Measurements from ENCODE around the gene NTRK3.
A peak's percentile ranks its signal among the peaks of the same experiment; 100 is the strongest.

The NTRK3 gene

GRCh38 chr15:88257311-88258092, 963 bp upstream of the NTRK3 start:
- H3K9me3 ChIP-seq (ENCODE audit: control insufficient read depth, insufficient read depth, low read length) = no peaks in the 10 kb centered on the region
- H3K4me1 ChIP-seq (ENCODE audit: control insufficient read depth, insufficient read depth, low read length) = 0 out of 2 replicates have a peak, but pooled peaks cover 4% of the 10 kb centered on the region
- no peaks in the 10 kb centered on the region for H3K36me3 ChIP-seq (ENCODE audit: control insufficient read depth, insufficient read depth, low read length)
- peak overlapping the region; percentile 73 for H3K4me3 ChIP-seq (ENCODE audit: low read depth, low read length)
- H3K27ac ChIP-seq (ENCODE audit: low read depth, low read length) = no peak overlapping the region
- H3K9ac ChIP-seq (ENCODE audit: low read depth, low read length) = peak overlapping the region; percentile 64
- H3K27me3 ChIP-seq (ENCODE audit: control insufficient read depth, insufficient read depth, low read length) = peaks cover 51% of the 10 kb centered on the region

GRCh38 chr15:88255484-88256278, 858 bp downstream of the NTRK3 start:
- Histone ChIP-seq H3K4me1 (ENCODE audit: control insufficient read depth, insufficient read depth, low read length) (0 out of 2 replicates have a peak, but pooled peaks cover 4% of the 10 kb centered on the region), H3K9ac (ENCODE audit: low read depth, low read length) (no peak overlapping the region), H3K4me3 (ENCODE audit: low read depth, low read length) (peak overlapping the region; percentile 55), H3K9me3 (ENCODE audit: control insufficient read depth, insufficient read depth, low read length) (no peaks in the 10 kb centered on the region), H3K27me3 (ENCODE audit: control insufficient read depth, insufficient read depth, low read length) (peaks cover 52% of the 10 kb centered on the region), H3K36me3 (ENCODE audit: control insufficient read depth, insufficient read depth, low read length) (no peaks in the 10 kb centered on the region), H3K27ac (ENCODE audit: low read depth, low read length) (no peak overlapping the region)

- H3K4me3 ChIP-seq (ENCODE audit: low read depth, low read length) = peak overlapping the region; percentile 55
- 0 out of 2 replicates have a peak, but pooled peaks cover 4% of the 10 kb centered on the region for H3K4me1 ChIP-seq (ENCODE audit: control insufficient read depth, insufficient read depth, low read length)
- no peak overlapping the region for H3K27ac ChIP-seq (ENCODE audit: low read depth, low read length)
- peaks cover 52% of the 10 kb centered on the region for H3K27me3 ChIP-seq (ENCODE audit: control insufficient read depth, insufficient read depth, low read length)
- H3K9ac ChIP-seq (ENCODE audit: low read depth, low read length) = no peak overlapping the region
- H3K9me3 ChIP-seq (ENCODE audit: control insufficient read depth, insufficient read depth, low read length) = no peaks in the 10 kb centered on the region
- H3K36me3 ChIP-seq (ENCODE audit: control insufficient read depth, insufficient read depth, low read length) = no peaks in the 10 kb centered on the region
These were observed 1.5 kb downstream of the NTRK3 start for GRCh38 chr15:88255087-88255483.

DNA sequence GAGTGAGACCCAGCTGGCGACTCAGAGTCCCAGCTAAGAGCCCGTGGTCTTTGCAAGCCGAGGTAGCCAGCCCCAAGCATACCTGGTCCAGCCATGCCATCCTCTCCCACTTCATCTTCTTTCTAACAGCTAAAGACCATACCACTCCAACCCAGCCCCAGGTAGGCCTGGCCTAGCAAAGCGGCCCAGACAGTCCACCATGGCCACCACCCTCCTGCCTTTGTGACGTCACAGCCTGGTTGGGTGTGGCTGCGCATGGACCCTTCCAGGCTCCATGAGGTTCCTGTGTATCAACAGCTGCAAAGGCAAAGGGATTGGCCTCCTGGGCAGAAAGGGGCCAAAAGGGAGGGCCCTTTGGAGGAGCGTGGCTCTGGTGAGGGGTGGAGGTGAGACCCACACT, 4.1 kb downstream of the NTRK3 start:
- H3K36me3 ChIP-seq (ENCODE audit: control insufficient read depth, insufficient read depth, low read length) = no peaks in the 10 kb centered on the region
- H3K27me3 ChIP-seq (ENCODE audit: control insufficient read depth, insufficient read depth, low read length) = peaks cover 54% of the 10 kb centered on the region
- no peak overlapping the region for H3K9ac ChIP-seq (ENCODE audit: low read depth, low read length)
- H3K9me3 ChIP-seq (ENCODE audit: control insufficient read depth, insufficient read depth, low read length) = no peaks in the 10 kb centered on the region
- 0 out of 2 replicates have a peak, but pooled peaks cover 4% of the 10 kb centered on the region for H3K4me1 ChIP-seq (ENCODE audit: control insufficient read depth, insufficient read depth, low read length)
- no peak overlapping the region for H3K27ac ChIP-seq (ENCODE audit: low read depth, low read length)
- H3K4me3 ChIP-seq (ENCODE audit: low read depth, low read length) = no peak overlapping the region

DNA sequence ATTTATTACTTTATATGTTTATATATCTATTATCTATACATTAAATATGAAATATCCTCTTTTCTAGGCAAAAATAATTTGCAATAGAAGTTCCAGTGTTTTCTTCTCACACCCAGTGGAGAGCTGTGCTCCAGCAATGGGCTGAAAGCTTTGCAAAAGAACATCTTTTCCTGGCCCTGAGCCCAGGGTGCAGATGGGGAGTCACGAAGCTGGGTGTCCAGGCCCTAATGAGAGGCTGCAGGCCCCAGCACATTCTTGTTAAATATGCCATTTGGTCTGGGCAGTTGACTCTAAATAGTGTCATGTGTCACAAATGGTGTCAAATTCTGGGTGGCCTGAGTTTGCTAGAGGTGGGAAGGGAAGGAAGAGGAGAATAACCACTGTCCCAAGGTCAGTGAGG, 5.7 kb downstream of the NTRK3 start:
- H3K27ac ChIP-seq (ENCODE audit: low read depth, low read length) = no peak overlapping the region
- peaks cover 44% of the 10 kb centered on the region for H3K27me3 ChIP-seq (ENCODE audit: control insufficient read depth, insufficient read depth, low read length)
- H3K4me1 ChIP-seq (ENCODE audit: control insufficient read depth, insufficient read depth, low read length) = 0 out of 2 replicates have a peak, but pooled peaks cover 9% of the 10 kb centered on the region
- H3K9ac ChIP-seq (ENCODE audit: low read depth, low read length) = no peak overlapping the region
- no peaks in the 10 kb centered on the region for H3K36me3 ChIP-seq (ENCODE audit: control insufficient read depth, insufficient read depth, low read length)
- no peaks in the 10 kb centered on the region for H3K9me3 ChIP-seq (ENCODE audit: control insufficient read depth, insufficient read depth, low read length)
- H3K4me3 ChIP-seq (ENCODE audit: low read depth, low read length) = no peak overlapping the region

DNA sequence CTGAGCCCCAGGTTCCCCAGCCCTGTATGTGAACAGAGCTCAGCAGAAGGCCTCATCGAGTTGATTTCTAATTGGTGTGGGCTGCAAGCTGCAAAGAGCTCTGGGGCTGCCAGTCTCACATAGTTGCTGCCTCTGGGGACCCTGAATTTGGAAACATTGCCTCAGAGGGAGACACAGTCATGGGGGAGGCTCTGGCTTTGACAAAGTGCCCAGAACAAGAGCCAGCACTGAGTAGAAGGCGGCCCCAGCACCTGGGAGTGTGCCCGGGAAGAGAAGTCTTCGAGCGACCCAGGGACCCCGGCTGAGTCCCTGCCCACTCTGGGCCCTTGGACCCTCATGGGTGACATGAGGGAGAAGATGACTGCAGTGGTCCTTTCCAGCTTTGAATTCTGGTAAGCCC, 7.3 kb downstream of the NTRK3 start:
- Histone ChIP-seq H3K27me3 (ENCODE audit: control insufficient read depth, insufficient read depth, low read length) (peaks cover 28% of the 10 kb centered on the region), H3K4me3 (ENCODE audit: low read depth, low read length) (no peak overlapping the region)

GRCh38 chr15:88247914-88248313, 8.6 kb downstream of the NTRK3 start:
- no peak overlapping the region for H3K4me3 ChIP-seq (ENCODE audit: low read depth, low read length)
- no peaks in the 10 kb centered on the region for H3K9me3 ChIP-seq (ENCODE audit: control insufficient read depth, insufficient read depth, low read length)
- H3K4me1 ChIP-seq (ENCODE audit: control insufficient read depth, insufficient read depth, low read length) = 0 out of 2 replicates have a peak, but pooled peaks cover 5% of the 10 kb centered on the region
- no peak overlapping the region for H3K9ac ChIP-seq (ENCODE audit: low read depth, low read length)
- no peak overlapping the region for H3K27ac ChIP-seq (ENCODE audit: low read depth, low read length)
- H3K36me3 ChIP-seq (ENCODE audit: control insufficient read depth, insufficient read depth, low read length) = no peaks in the 10 kb centered on the region
- H3K27me3 ChIP-seq (ENCODE audit: control insufficient read depth, insufficient read depth, low read length) = peaks cover 15% of the 10 kb centered on the region

More for the DNA sequence above, 7.3 kb downstream of the NTRK3 start:
- Histone ChIP-seq H3K9ac (ENCODE audit: low read depth, low read length) (no peak overlapping the region), H3K27ac (ENCODE audit: low read depth, low read length) (no peak overlapping the region), H3K4me1 (ENCODE audit: control insufficient read depth, insufficient read depth, low read length) (0 out of 2 replicates have a peak, but pooled peaks cover 5% of the 10 kb centered on the region), H3K36me3 (ENCODE audit: control insufficient read depth, insufficient read depth, low read length) (no peaks in the 10 kb centered on the region), H3K9me3 (ENCODE audit: control insufficient read depth, insufficient read depth, low read length) (no peaks in the 10 kb centered on the region)

- no peak overlapping the region for H3K9ac ChIP-seq (ENCODE audit: low read depth, low read length)
- H3K4me3 ChIP-seq (ENCODE audit: low read depth, low read length) = peak overlapping the region; percentile 41; the same call in 1 of the 2 replicates
- no peak overlapping the region for H3K27ac ChIP-seq (ENCODE audit: low read depth, low read length)
- no peaks in the 10 kb centered on the region for H3K9me3 ChIP-seq (ENCODE audit: control insufficient read depth, insufficient read depth, low read length)
- no peaks in the 10 kb centered on the region for H3K36me3 ChIP-seq (ENCODE audit: control insufficient read depth, insufficient read depth, low read length)
- H3K4me1 ChIP-seq (ENCODE audit: control insufficient read depth, insufficient read depth, low read length) = 0 out of 2 replicates have a peak, but pooled peaks cover 5% of the 10 kb centered on the region
- peaks cover 10% of the 10 kb centered on the region; the same call in 1 of the 2 replicates for H3K27me3 ChIP-seq (ENCODE audit: control insufficient read depth, insufficient read depth, low read length)
These were observed 9.7 kb downstream of the NTRK3 start for GRCh38 chr15:88246666-88247446.

- Histone ChIP-seq H3K27me3 (ENCODE audit: control insufficient read depth, insufficient read depth, low read length) (peaks cover 10% of the 10 kb centered on the region; the same call in 1 of the 2 replicates), H3K27ac (ENCODE audit: low read depth, low read length) (no peak overlapping the region), H3K4me3 (ENCODE audit: low read depth, low read length) (no peak overlapping the region), H3K9me3 (ENCODE audit: control insufficient read depth, insufficient read depth, low read length) (no peaks in the 10 kb centered on the region), H3K36me3 (ENCODE audit: control insufficient read depth, insufficient read depth, low read length) (no peaks in the 10 kb centered on the region), H3K4me1 (ENCODE audit: control insufficient read depth, insufficient read depth, low read length) (0 out of 2 replicates have a peak, but pooled peaks cover 5% of the 10 kb centered on the region), H3K9ac (ENCODE audit: low read depth, low read length) (no peak overlapping the region)
These were observed 10.5 kb downstream of the NTRK3 start for GRCh38 chr15:88246081-88246480.

GRCh38 chr15:88243895-88244787, 12.4 kb downstream of the NTRK3 start:
- H3K27ac ChIP-seq (ENCODE audit: low read depth, low read length) = no peak overlapping the region
- H3K9me3 ChIP-seq (ENCODE audit: control insufficient read depth, insufficient read depth, low read length) = no peaks in the 10 kb centered on the region
- H3K9ac ChIP-seq (ENCODE audit: low read depth, low read length) = no peak overlapping the region
- 0 out of 2 replicates have a peak, but pooled peaks cover 5% of the 10 kb centered on the region for H3K4me1 ChIP-seq (ENCODE audit: control insufficient read depth, insufficient read depth, low read length)
- no peaks in the 10 kb centered on the region for H3K36me3 ChIP-seq (ENCODE audit: control insufficient read depth, insufficient read depth, low read length)
- H3K4me3 ChIP-seq (ENCODE audit: low read depth, low read length) = no peak overlapping the region
- H3K27me3 ChIP-seq (ENCODE audit: control insufficient read depth, insufficient read depth, low read length) = peaks cover 8% of the 10 kb centered on the region; the same call in 1 of the 2 replicates

All from HUES48 (cell line).